ENCODE data around the gene UTP11.

GRCh38 chr1:38055398-38055797, 42.9 kb downstream of the UTP11 start:
- TF ChIP-seq CTCF (IDR thresholded peaks at IDR 0.05; ENCODE audit: low read depth, low read length, missing input control) (no peak), GABPA (IDR thresholded peaks at IDR 0.05 in 1 of 2, conservative IDR thresholded peaks at IDR 0.05 in 1 of 2) (no peak), HNF4G (IDR thresholded peaks at IDR 0.05) (no peak), TAF1 (conservative IDR thresholded peaks at IDR 0.05) (no peak), REST (IDR thresholded peaks at IDR 0.05) (no peak), SP1 (IDR thresholded peaks at IDR 0.05) (no peak), RAD21 (IDR thresholded peaks at IDR 0.05) (no peak), JUND (IDR thresholded peaks at IDR 0.05) (no peak), FOXA1 (IDR thresholded peaks at IDR 0.05) (no peak)
